HPDE6-E6E7 (cell line): Measurements from ENCODE around the gene CACNA2D3.

Experiments
- DNase-seq: peaks from one replicate; pipeline ENCODE4 v3.0.0; 2011; ENCODE audit warnings: missing footprints; ENCODE audit errors: extremely low spot score

The CACNA2D3 gene

DNA sequence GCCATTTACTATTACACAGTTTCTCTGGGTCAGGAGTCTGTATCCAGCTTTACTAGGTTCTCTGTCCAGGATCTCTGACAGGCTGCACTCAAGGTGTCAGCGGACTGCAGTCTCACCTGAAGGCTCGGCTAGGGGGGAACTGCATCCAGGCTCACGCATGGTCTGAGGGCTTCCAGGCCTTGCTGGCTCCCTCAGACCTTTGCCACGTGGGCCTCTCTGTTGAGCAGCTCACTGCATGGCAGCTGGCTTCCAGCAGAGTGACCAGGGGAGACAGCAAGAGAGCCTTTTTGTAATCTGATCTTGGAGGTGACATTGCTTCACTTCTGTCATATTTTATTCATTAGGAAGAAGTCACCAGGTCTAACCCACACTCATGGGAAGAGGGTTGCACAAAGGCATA is 152.3 kb downstream of the CACNA2D3 start:
- no peak for DNase-seq

- DNase-seq: no peak
Measured at GRCh38 chr3:54279005-54279583, 156.7 kb downstream of the CACNA2D3 start.

DNA sequence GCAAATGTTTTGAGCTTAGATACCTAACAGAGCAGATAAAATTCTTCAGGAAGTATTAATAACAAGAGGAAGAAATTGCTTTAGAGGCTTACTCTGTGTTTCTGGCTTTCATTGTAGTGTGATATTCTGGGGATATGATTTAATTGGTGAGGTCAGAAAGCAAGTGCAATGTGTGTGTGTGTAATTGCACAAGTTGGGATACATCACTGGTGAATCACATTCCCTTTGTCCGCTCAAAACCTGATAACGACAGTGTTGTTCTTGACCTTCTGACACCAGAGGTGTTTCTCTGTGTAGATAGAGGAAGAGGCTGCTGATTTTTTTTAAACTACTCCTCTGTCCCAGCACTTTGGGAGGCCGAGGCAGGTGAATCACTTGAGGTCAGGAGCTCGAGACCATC is 161.1 kb downstream of the CACNA2D3 start:
- no peak for DNase-seq

GRCh38 chr3:54294214-54294613 is 171.9 kb downstream of the CACNA2D3 start:
- no peak for DNase-seq

DNA sequence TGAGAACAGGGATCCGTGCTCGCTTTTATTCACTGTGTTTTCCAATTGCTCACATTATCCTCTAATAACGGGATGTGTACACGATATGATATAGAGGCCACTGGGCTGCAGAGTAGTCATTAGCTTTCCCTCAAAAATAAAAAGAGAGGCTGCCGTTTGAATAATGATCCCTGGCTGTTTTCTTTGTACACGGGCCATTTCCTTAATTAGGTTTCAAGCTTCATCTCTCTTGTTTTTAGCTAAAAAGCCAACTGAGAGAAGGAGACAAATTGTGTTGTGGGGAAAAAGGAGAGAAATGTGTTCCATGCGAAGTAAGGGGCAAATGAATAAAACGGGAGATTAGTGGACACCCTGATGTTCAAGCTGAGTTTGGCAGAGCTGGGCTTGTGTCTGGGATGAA is 174.2 kb downstream of the CACNA2D3 start:
- DNase-seq: no peak

DNA sequence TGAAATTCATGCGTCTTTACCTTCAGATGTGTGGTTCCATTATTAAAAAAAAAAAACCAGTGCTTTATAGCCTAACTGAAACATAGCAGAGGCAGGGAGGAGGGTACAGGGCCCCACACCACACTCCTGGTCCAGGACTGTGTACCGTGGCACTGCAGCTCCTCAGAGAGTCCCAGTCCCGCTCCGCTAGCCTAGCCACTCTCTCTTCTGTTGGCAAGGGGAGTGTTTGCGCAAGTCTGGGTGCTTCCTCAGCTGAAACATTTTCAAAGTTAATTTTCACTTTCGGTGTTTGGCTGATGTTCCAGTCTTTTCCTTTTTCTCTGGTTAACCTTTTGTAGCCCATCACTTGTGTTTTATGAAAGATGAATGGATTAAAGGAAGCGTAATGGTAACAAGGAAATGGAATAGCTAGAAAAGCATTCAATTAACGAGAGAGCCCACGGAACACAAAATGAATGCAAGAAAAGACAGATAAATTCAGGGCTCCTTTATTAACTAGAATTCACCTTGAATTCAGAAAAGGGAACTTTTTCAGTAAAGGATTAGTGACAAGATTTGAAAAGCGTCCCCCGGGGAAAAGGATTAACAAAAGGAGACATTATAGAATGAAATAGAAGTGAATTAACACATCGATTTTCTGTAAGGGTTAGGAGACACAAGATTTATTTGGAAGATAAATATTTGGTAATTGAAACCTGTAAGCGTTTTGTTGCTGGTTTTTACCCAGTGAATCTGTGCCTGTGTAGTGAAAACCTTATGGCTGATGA is 177.0 kb downstream of the CACNA2D3 start:
- no peak for DNase-seq

DNA sequence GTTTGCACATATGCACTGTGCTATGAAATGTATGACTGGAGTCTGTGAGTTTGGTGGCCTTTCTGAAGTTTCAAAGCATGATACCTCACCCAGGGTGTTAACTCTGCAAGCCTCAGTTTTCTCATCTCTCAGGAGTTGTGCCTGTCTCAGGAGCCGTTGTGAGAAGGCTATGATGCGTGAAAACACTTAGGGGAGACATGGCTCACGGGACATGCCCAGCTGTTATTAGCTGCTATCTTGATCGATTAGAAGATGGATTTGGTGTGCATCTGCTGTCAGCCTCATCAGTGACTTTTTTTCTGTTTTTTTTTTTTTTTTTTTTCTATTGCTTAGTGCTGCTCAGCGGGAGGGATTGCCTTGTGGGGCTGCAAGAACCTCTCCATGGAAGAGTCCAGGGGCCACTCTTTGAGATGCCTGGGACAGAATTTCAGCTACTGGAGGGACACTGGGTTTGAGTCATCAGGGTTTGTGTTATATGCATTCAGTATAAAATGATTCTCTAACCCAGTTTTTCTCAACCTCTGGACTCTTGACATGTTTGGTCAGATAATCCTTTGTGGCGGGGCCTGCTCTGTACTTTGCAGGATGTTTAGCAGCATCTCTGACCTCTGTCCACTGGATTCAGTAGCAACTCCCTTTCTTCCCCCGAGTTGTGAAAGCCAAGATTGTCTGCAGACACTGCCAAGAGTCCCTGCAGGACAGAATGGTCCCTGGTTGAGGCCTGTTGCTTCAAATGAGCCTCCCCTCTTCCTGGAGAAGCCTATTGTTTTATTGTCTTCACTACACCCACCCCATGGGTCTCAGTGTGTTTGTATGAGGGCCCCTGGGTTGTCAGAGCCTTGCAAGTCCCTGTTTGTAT is 181.4 kb downstream of the CACNA2D3 start:
- DNase-seq: no peak

DNA sequence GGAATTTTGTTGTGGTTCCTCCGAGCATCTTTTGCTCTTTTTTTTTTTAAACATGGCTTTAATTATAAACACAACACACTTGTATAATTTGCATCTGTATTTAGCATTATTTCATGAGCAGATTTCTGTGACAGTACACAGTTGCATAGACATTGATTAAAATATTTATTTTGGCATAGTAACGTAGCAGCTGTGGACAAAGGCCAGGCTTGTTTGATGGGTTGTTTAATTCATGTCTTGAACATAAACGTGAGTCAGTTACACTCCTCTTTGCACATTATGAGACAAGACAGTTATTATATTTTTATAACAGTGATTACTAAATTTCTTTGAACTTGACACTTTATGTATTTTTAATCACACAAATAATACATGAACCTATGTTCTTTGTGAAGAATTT is 182.5 kb downstream of the CACNA2D3 start:
- DNase-seq: no peak

DNA sequence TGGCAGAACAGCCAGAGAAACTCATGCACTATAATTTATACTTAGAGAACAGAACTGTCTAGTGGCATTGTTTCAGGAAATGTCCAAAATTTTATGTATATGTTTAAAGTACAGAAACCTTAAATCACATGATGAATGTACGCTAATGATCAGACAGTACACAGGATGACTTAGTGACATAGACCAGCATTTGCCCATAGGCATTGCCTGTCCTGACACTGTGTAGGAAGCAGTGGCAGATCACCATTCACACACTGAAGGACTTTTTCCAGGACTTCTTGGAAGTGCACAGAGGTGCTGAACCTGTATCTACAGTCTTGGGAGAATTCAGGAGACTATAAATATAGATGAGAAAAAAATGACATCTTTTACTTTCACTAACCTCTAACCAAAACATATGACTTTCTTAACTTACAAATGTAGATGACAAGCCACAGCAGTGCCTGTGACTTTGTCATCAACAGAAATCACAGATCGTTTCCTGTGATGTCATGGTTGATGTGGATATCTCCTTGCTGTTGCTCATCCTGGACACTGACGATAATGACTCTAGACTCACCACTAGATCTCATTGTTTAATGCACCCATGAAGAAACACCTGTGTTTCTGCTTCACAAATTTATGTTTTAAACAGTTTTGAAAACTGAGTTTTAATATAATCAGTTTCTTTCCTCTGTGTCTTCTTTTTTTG is 183.2 kb downstream of the CACNA2D3 start:
- DNase-seq: no peak

GRCh38 chr3:54307566-54308180 is 185.3 kb downstream of the CACNA2D3 start:
- DNase-seq: no peak

- no peak for DNase-seq
Measured at GRCh38 chr3:54309601-54310000, 187.2 kb downstream of the CACNA2D3 start.

- DNase-seq: no peak
Measured at GRCh38 chr3:54311211-54311747, 188.9 kb downstream of the CACNA2D3 start.

- no peak for DNase-seq
Measured at GRCh38 chr3:54312156-54312899, 190.0 kb downstream of the CACNA2D3 start.

DNA sequence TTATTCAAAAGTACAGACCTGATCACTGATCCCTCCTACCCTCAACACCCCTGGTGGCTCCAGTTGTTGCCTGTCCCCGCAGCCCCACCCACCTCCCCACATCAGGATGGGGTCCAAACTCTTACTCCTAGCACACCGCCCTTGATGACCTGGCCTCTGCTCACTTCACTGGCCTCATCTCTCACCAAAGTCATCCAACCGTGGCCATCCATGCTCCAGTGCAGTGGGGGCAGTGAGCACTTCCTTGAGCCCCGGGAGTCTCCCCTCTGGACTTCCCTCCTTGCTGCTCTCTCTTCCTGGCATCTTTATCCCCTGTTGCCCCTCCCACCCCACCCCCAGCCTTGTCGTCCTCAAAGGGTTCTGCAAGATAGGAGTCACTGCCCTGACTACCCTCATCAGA is 191.1 kb downstream of the CACNA2D3 start:
- DNase-seq: no peak

DNA sequence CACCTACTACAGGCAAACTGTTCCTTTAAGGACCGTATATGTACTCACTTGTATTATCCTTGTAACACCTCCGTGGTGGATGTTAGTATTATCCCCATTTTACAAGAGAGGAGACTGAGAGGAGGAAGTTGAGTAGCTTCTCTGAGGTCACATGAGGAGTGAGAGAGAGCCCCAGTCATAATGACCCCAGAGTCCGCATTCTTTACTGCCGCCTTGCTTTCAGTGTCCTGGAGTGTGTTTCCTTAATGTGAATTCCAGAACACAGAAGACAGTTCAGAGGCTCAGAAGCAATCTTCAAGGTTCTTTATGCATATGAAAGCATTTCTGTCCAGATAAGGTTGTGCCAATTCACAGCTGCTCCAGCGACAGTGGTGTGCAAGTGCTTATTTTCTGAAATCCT is 199.2 kb downstream of the CACNA2D3 start:
- DNase-seq: no peak

DNA sequence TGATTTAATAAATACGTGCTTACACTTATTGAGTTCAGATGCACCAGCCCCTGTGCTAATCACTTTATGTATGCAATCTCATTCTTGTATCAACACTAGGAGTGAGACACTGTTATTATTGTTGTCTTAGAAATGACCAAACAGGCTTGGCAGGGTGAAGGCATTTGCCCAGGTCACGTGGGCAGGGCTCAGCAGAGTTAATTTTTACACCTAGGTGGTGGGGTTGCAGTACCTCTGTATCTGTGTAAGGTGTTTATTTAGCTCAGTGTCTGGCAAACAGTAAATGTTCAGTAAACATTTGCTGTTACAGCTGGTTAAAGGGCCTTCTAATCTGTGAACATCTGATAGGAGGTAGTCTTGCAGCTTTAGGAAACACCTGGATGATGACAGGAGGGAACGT is 200.0 kb downstream of the CACNA2D3 start:
- DNase-seq: no peak

GRCh38 chr3:54324103-54324502 is 201.8 kb downstream of the CACNA2D3 start:
- no peak for DNase-seq

DNA sequence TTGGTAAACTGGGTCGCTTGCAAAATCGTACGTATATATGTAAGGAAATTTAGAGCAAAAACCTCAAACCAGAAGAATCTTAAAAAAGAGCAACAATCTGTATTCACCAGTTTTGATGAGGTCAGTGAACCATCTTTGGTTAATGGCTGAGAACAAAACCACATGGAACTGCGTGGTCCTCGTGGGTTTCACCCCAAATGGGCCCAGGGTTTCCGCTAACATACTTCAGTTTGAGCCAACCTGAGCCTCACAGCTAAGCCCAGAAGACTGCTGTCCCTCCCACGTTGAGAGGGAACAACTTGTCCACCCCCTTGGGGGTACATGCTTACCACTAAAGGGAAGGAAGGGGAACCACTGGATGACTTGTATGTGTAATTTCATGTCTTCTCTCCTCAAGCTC is 204.6 kb downstream of the CACNA2D3 start:
- DNase-seq: no peak

GRCh38 chr3:54331341-54331740 is 209.0 kb downstream of the CACNA2D3 start:
- DNase-seq: no peak

DNA sequence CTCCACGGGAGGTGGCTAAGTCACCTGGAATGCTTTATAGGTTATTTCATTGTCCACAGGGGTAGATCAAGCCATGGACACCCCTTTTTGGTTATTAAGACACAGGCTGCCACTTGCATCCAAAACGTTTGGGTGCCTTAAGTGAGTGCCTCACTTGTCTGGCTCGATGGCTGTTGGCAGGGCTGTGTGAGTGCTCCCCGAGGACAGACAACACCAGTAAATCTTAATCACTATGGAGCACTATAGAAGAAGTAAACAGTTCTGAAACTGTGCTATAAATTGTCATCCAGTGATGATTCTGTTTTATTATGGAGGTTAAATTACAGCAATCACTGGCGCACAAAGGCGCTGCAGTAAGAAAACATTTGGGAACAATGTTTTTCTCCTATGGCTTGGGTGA is 215.5 kb downstream of the CACNA2D3 start:
- no peak for DNase-seq

DNA sequence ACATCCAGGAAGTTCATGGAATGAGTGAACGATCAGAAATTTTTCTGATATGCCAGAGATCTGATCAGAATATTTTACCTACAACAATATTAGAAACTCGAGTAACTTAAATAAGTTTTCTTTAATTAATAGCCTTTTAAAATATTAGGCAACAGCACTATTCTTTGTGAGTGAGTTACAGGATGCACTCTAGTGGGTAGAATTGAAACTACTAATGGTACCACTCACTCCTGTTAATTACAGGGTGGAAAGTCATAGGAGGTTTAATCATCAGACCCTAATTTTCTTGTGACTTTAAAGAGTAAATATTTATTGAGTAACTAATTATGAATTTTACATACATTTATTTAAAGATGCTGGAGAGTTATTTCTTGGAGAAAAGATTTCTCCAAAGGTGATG is 217.3 kb downstream of the CACNA2D3 start:
- no peak for DNase-seq
